H9 (cell line): ENCODE measurements around the gene SHISAL2B. TPM values are rescaled to one million over a fixed set of nuclear protein-coding genes. Genes with fewer than 3 reads are reported as not detected.

Experiments used
- DNase-seq: peaks from one replicate; pipeline ENCODE4 v3.0.0-alpha.2; 2017
- H2AFZ ChIP-seq: one replicate; pipeline ENCODE4 v1.6.1; 2013; ENCODE audit warnings: mild to moderate bottlenecking, low read length, control low read depth, moderate library complexity
- H2AK5ac ChIP-seq: 2 replicates; pipeline ENCODE4 v1.6.1; 2013; ENCODE audit warnings: low read length, control low read depth, mixed read lengths; ENCODE audit not compliant: insufficient read length
- H2BK120ac ChIP-seq: one replicate; pipeline ENCODE4 v1.6.1; 2013; ENCODE audit warnings: low read depth, mild to moderate bottlenecking, low read length, control low read depth, inconsistent platforms; ENCODE audit not compliant: poor library complexity, severe bottlenecking
- H2BK12ac ChIP-seq: 2 replicates; pipeline ENCODE4 v1.6.1; 2013; ENCODE audit warnings: low read length, control low read depth, mixed read lengths, low read depth; ENCODE audit not compliant: insufficient read length
- H2BK15ac ChIP-seq: 2 replicates; pipeline ENCODE4 v1.6.1; 2013; ENCODE audit warnings: low read depth, low read length, control low read depth
- H2BK20ac ChIP-seq: one replicate; pipeline ENCODE4 v1.6.1; 2013; ENCODE audit warnings: low read depth, mild to moderate bottlenecking, low read length, control low read depth, inconsistent platforms; ENCODE audit not compliant: poor library complexity, severe bottlenecking
- H2BK5ac ChIP-seq: 2 replicates; pipeline ENCODE4 v1.6.1; 2013; ENCODE audit warnings: low read length, control low read depth, mixed read lengths; ENCODE audit not compliant: insufficient read length
- H3K14ac ChIP-seq: 2 replicates; pipeline ENCODE4 v1.6.1; 2013; ENCODE audit warnings: low read length, control low read depth; ENCODE audit not compliant: insufficient read depth
- H3K18ac ChIP-seq: 2 replicates; pipeline ENCODE4 v1.6.1; 2013; ENCODE audit warnings: low read depth, mild to moderate bottlenecking, mixed read lengths, low read length, control low read depth; ENCODE audit not compliant: insufficient read length
- H3K23ac ChIP-seq: 2 replicates; pipeline ENCODE4 v1.6.1; 2013; ENCODE audit warnings: low read length, control low read depth, mixed read lengths, low read depth; ENCODE audit not compliant: insufficient read length
- H3K23me2 ChIP-seq: 2 replicates; pipeline ENCODE4 v1.6.1; 2013; ENCODE audit warnings: low read depth, mild to moderate bottlenecking, mixed read lengths, low read length, control low read depth; ENCODE audit not compliant: insufficient read length, poor library complexity, severe bottlenecking
- H3K27ac ChIP-seq: 2 replicates; pipeline ENCODE4 v1.5.1; 2013; ENCODE audit warnings: low read length, control low read depth, mixed read lengths, low read depth; ENCODE audit not compliant: insufficient read length
- H3K27me3 ChIP-seq: 2 replicates; pipeline ENCODE4 v1.6.1; 2013; ENCODE audit warnings: low read length, control low read depth, inconsistent platforms; ENCODE audit not compliant: insufficient read depth
- H3K4ac ChIP-seq: 2 replicates; pipeline ENCODE4 v1.6.1; 2013; ENCODE audit warnings: low read depth, mild to moderate bottlenecking, control low read depth, inconsistent platforms, low read length, moderate library complexity
- H3K4me1 ChIP-seq: 2 replicates; pipeline ENCODE4 v1.6.1; 2013; ENCODE audit warnings: low read length, control low read depth, inconsistent platforms; ENCODE audit not compliant: insufficient read depth
- H3K4me2 ChIP-seq: 2 replicates; pipeline ENCODE4 v1.6.1; 2013; ENCODE audit warnings: low read length, control low read depth, mixed read lengths; ENCODE audit not compliant: insufficient read length, insufficient read depth
- H3K56ac ChIP-seq: 2 replicates; pipeline ENCODE4 v1.6.1; 2013; ENCODE audit warnings: low read depth, mild to moderate bottlenecking, mixed read lengths, low read length, control low read depth; ENCODE audit not compliant: insufficient read length
- H3K79me1 ChIP-seq: 2 replicates; pipeline ENCODE4 v1.6.1; 2013; ENCODE audit warnings: low read depth, mild to moderate bottlenecking, moderate library complexity, low read length, control low read depth, inconsistent platforms; ENCODE audit not compliant: insufficient read depth, poor library complexity, severe bottlenecking
- H3K79me2 ChIP-seq: 2 replicates; pipeline ENCODE4 v1.6.1; 2013; ENCODE audit warnings: low read length, control low read depth, inconsistent platforms; ENCODE audit not compliant: insufficient read depth
- H3K9ac ChIP-seq: 2 replicates; pipeline ENCODE4 v1.6.1; 2013; ENCODE audit warnings: low read length, control low read depth, mixed read lengths; ENCODE audit not compliant: insufficient read length; ENCODE audit errors: extremely low read depth
- H3K9me3 ChIP-seq: one replicate; pipeline ENCODE4 v1.6.1; 2013; ENCODE audit warnings: low read depth, low read length, inconsistent platforms; ENCODE audit not compliant: control insufficient read depth
- H3T11ph ChIP-seq: one replicate; pipeline ENCODE4 v1.6.1; 2013; ENCODE audit warnings: mild to moderate bottlenecking, low read length, control low read depth, inconsistent platforms
- H4K20me1 ChIP-seq: one replicate; pipeline ENCODE4 v1.6.1; 2013; ENCODE audit not compliant: control insufficient read depth, insufficient read length, insufficient read depth
- H4K5ac ChIP-seq: 2 replicates; pipeline ENCODE4 v1.6.1; 2013; ENCODE audit warnings: low read depth, mild to moderate bottlenecking, mixed read lengths, low read length, control low read depth; ENCODE audit not compliant: insufficient read length
- H4K8ac ChIP-seq: replicated peaks from 2 replicates; pipeline ENCODE4 v1.6.1; 2013; ENCODE audit warnings: low read length, control low read depth, mixed read lengths, low read depth; ENCODE audit not compliant: insufficient read length
- H4K91ac ChIP-seq: 2 replicates; pipeline ENCODE4 v1.6.1; 2013; ENCODE audit warnings: low read depth, mild to moderate bottlenecking, moderate library complexity, mixed read lengths, low read length, control low read depth; ENCODE audit not compliant: insufficient read length
- H3K27ac Mint-ChIP-seq, 3 experiments: 2 replicates in 2 of 3; 3 replicates in 1 of 3; pipeline ENCODE4 v1.8.0; 2020 to 2021; ENCODE audit warnings: mixed read lengths in 3 of 3, mild to moderate bottlenecking in 1 of 3, moderate library complexity in 1 of 3
- H3K27me3 Mint-ChIP-seq: 2 replicates; pipeline ENCODE4 v1.8.0; 2021; ENCODE audit warnings: low read depth, mild to moderate bottlenecking, moderate library complexity, mixed read lengths
- H3K36me3 Mint-ChIP-seq, 3 experiments: 2 replicates in 2 of 3; 3 replicates in 1 of 3; pipeline ENCODE4 v1.8.0; 2020 to 2021; ENCODE audit warnings: low read depth in 3 of 3, mixed read lengths in 3 of 3; ENCODE audit not compliant: insufficient read depth in 1 of 3
- H3K4me1 Mint-ChIP-seq, 2 experiments: 2 replicates each; pipeline ENCODE4 v1.8.0; 2020; ENCODE audit warnings: mixed read lengths in 2 of 2
- H3K4me3 Mint-ChIP-seq, 2 experiments: 2 replicates in 1 of 2; 3 replicates in 1 of 2; pipeline ENCODE4 v1.8.0; 2020 to 2021; ENCODE audit warnings: mild to moderate bottlenecking in 2 of 2, mixed read lengths in 2 of 2, moderate library complexity in 1 of 2
- H3K9me3 Mint-ChIP-seq, 2 experiments: 2 replicates in 1 of 2; 3 replicates in 1 of 2; pipeline ENCODE4 v1.8.0; 2020; ENCODE audit warnings: mild to moderate bottlenecking in 2 of 2, mixed read lengths in 2 of 2, moderate library complexity in 1 of 2
- CTCF ChIP-seq: fragments of 200-600 bp; sonication (generic); conservative IDR thresholded peaks from 3 replicates; pipeline ENCODE4 v1.8.0; 2021; ENCODE audit warnings: antibody characterized with exemption, mild to moderate bottlenecking
- WGBS: extraction: QIAGEN DNeasy Blood & Tissue Kit; methylation state at CpG from one replicate; pipeline ENCODE4 v1.1.7; 2013; ENCODE audit warnings: missing lambda C conversion rate, low lambda C conversion rate, mixed read lengths; ENCODE audit not compliant: insufficient read length; ENCODE audit errors: extremely low coverage; 5-methylcytosine and 5-hydroxymethylcytosine counted together
- total RNA-seq: library from RNA; stranded (reverse); gene quantifications from 2 replicates; pipeline ENCODE4 v1.2.1, GENCODE V29; 2021

Gene SHISAL2B
- total RNA-seq, 1 experiment from 2014 or later = 5.0 TPM

GRCh38 chr5:64685866-64686265 lies 4.4 kb upstream of the SHISAL2B start:
- Mint-ChIP-seq H3K36me3 (no peaks in the 10 kb centered on the region; a peak in 1 of 7 replicates), H3K4me3 (no peak overlapping the region), H3K27me3 (peaks cover 23% of the 10 kb centered on the region), H3K27ac (no peak overlapping the region; a peak in 1 of 7 replicates), H3K9me3 (no peaks in the 10 kb centered on the region), H3K4me1 (peaks cover 27 to 46% of the 10 kb centered on the region in 2 experiments)
- no peak for TF ChIP-seq CTCF
- Histone ChIP-seq H3K79me1 (no peaks in the 10 kb centered on the region), H3K27me3 (no peaks in the 10 kb centered on the region; the same call in 1 of the 2 replicates), H3K4me1 (no peaks in the 10 kb centered on the region; the same call in 1 of the 2 replicates), H3K18ac (no peak overlapping the region), H2BK5ac (no peak overlapping the region), H3K56ac (no peak overlapping the region), H3K23ac (no peak overlapping the region), H3K27ac (no peak overlapping the region), H2AK5ac (no peak overlapping the region), H2BK15ac (no peak overlapping the region), H3T11ph (no peak overlapping the region), H2BK12ac (no peak overlapping the region), H3K14ac (no peak overlapping the region), H3K9ac (no peak overlapping the region), H2AFZ (no peak overlapping the region), H4K91ac (no peak overlapping the region), H3K79me2 (no peaks in the 10 kb centered on the region), H4K5ac (no peak overlapping the region), H2BK120ac (no peak overlapping the region), H3K9me3 (no peaks in the 10 kb centered on the region), H3K4me2 (no peak overlapping the region), H4K20me1 (no peaks in the 10 kb centered on the region), H4K8ac (no peak overlapping the region), H2BK20ac (no peak overlapping the region), H3K4ac (no peak overlapping the region), H3K23me2 (peaks cover 10% of the 10 kb centered on the region)
- no CpG with 5 or more reads among the region's 5 CpGs for WGBS
- no peak for DNase-seq
